ENCODE measurements around the gene DCAF8.

Gene DCAF8

DNA sequence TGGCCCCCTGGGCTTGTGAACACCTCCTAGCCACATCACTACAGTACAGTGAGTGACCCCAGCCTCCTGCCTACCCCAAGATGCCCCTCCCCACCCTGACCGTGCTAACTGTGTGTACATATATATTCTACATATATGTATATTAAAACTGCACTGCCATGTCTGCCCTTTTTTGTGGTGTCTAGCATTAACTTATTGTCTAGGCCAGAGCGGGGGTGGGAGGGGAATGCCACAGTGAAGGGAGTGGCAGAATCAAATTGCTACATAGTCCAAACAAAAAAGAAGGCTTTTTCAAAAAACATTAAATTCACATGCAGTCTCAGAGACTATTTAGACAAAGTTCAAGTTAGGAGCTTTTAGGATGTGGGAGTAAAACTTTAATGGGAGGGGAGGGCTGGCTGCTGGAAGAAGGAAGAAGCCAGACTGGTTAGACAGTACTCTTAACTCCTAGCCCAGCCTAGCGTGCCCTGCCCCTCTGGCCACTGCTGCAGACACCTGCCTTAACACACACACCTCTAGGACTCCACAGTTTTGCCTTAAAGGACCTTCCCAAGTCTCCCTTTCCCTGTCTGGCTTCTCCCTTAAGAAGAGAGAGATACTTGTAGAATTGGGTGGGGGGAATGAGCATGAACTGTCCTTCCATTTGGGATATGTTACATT is 47.7 kb downstream of the DCAF8 start:
- H3K27ac ChIP-seq = peak overlapping the region; percentile 37
- no peak for TF ChIP-seq ZFX (IDR thresholded peaks at IDR 0.05; ENCODE audit: borderline replicate concordance)
- no peak for TF ChIP-seq CTCF (IDR thresholded peaks at IDR 0.05)

DNA sequence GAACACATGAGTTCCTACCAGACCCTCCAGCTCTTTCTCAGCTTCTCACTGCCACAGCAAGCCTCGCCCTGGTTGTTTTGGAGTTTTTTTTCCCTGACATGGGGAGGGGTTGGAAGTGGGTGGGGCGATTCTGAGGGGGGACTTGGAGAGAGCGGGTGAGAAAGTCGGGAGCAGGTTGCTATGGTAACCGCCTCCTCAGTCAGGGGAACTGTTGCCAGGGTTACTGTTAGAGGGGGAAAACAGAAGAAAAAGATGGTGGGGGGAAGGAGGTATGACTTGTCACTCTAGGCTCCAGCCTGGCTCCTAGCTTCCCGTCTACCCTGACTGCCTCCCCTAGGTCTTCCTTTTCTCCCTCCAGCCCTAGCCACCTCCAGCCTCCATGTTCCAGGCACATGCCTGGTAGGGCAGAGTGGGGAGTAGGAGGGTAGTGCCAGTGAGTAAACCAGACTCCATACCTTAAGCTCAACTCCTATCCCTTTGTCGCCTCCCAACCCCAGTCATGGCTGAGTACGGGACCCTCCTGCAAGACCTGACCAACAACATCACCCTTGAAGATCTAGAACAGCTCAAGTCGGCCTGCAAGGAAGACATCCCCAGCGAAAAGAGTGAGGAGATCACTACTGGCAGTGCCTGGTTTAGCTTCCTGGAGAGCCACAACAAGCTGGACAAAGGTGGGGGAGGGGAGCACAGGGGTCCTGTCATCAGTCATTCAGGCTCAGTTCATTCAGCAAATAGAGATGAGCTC is 51.1 kb downstream of the DCAF8 start:
- H3K27ac ChIP-seq = no peak overlapping the region; the same call in 1 of the 2 replicates
- TF ChIP-seq ZFX (IDR thresholded peaks at IDR 0.05; ENCODE audit: borderline replicate concordance) = no peak

- H3K27ac ChIP-seq = peak overlapping the region; percentile 1; the same call in 1 of the 2 replicates
- TF ChIP-seq CTCF (IDR thresholded peaks at IDR 0.05) (no peak), ZFX (IDR thresholded peaks at IDR 0.05; ENCODE audit: borderline replicate concordance) (no peak)
Observed at GRCh38 chr1:160210561-160210960, 51.8 kb downstream of the DCAF8 start.

DNA sequence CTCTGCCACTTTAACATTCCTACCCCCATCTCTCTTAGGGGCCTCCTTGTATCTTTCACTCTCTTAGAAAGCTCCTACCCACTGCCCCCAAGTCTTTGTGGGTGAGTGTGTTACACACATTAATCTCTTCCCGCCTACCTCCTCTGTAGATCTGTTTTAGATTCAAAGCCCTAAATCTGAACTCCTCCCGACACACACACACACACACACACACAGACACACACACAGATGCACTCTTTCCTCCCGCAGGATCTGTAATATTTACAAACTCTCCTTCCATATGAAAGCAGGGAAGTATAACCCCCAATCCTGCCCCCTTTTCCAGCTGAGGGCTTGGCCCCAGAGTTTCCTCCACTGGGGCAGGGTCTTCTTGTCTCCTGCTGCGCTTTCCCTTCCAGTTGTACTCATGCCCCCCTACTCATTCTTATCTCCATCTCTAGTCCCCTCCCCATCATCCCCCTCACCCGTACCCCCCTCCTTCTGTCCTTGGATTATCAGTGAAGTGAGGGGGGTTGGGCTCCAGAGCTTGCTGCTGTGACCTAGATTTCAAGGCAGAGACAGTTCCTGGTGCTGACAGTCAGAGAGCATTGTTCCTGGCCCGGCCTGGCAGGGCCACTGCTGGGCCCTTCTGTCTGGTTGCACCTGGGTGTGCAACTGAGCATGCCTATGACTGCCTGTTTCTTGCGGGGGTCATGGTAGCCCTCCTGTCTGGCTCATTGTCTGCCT is 52.9 kb downstream of the DCAF8 start:
- TF ChIP-seq ZFX (IDR thresholded peaks at IDR 0.05; ENCODE audit: borderline replicate concordance) (no peak), CTCF (IDR thresholded peaks at IDR 0.05) (no peak)

DNA sequence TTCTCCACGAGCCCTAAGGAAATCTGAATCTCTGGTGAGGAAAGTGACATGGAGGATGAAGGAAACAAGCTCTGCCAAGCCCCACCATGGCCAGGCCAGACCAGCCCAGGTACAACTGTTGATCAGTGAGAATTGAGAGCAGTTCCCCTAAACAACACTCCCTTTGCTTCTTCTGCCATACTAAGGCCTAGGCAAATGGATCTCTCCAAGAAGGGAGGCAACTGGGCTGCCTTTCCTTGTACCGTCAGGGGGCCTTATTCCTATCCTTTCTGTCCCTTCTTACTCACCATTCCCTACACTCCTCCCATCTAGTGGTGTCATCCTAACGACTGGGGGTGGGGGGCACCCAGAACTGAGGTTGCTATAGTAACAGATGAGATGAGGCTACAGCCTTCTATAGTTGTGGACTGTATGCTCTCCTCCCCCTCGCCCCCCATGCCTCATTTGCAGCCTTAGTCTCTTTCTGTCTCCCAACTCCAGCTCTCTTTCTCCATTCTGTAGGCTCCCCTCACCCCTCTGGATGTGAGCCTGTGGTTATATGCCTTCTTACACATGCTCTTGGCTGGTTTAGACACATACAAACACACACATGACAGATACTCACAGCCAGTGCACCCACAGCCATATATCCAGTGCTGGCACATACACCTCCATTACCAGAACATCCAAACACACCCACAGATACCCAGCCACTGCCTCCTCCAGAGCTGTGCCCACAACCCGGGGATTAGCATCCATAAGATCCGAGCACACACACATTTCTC is 53.6 kb downstream of the DCAF8 start:
- no peak overlapping the region; the same call in 1 of the 2 replicates for H3K27ac ChIP-seq
- TF ChIP-seq CTCF (IDR thresholded peaks at IDR 0.05) = no peak

More for the DNA sequence above, 52.9 kb downstream of the DCAF8 start:
- H3K27ac ChIP-seq = 0 out of 2 replicates have a peak overlapping the region, but pooled peaks have one; percentile 1

DNA sequence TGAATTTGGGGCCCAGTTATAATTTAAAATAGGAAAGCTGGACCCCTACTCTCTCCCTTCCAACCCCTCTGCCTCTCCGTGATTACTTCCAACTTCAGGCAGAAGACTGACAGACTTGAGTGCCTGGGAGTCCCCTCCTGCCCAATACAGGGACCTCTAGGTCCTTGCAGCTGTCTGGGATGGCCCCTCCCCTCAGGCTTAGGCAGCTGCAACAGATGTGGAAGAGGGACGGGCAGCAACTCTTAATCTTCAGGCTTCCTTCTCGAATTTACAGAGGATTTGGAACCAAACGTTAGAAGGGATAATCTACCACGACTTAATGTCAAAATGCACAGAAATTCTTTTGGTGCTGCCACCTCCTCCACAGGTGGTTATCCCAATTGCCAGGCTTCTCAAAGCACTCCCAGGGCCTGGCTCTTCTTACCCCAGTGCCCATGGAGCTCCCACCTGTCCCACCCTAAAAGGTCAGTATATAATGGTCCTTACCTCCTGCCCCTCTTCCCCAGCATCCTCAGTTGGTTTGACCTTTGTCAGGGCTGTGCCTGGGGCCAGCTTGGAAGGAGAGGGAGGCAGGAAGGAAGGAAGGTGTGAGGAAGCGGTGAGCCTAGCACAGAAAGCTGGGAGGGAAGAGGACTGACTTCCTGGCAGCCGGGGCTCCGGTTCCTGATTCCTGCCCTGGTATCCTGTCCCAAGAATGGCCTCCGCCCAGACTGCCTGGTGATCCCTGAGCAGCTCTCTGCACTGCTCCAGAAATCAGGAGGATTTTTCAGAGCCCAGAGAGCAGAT is 54.4 kb downstream of the DCAF8 start:
- TF ChIP-seq ZFX (IDR thresholded peaks at IDR 0.05; ENCODE audit: borderline replicate concordance) (no peak), CTCF (IDR thresholded peaks at IDR 0.05) (no peak)
- H3K27ac ChIP-seq = peak overlapping the region; percentile 84; the same call in 1 of the 2 replicates
